GM23338 (cell line): Measurements from ENCODE around the gene ATP6V1F. TPM values are rescaled to one million over a fixed set of nuclear protein-coding genes. Genes with fewer than 3 reads are reported as not detected.

ENCODE experiments used
- ATAC-seq: fragments of 200-7000 bp; cut with Tn5 transposase; 3 replicates; pipeline ENCODE4 v1.9.1; 2020
- DNase-seq: peaks from one replicate; pipeline ENCODE4 v3.0.0-alpha.2; 2015; ENCODE audit warnings: low spot score
- H2AFZ ChIP-seq: fragments of 200-600 bp; sonication (generic); 2 replicates; pipeline ENCODE4 v1.8.0; 2016; ENCODE audit warnings: antibody characterized with exemption, mild to moderate bottlenecking, moderate library complexity
- H3F3A ChIP-seq: fragments of 200-600 bp; sonication (generic); replicated peaks from 2 replicates; pipeline ENCODE4 v1.8.0; 2017; ENCODE audit warnings: antibody characterized with exemption, mixed run types, low read depth
- H3K27ac ChIP-seq: fragments of 200-600 bp; sonication (generic); 2 replicates; pipeline ENCODE4 v1.6.1; 2016; ENCODE audit warnings: low read depth
- H3K27me3 ChIP-seq: fragments of 200-600 bp; sonication (generic); 2 replicates; pipeline ENCODE4 v1.8.0; 2016; ENCODE audit warnings: mild to moderate bottlenecking, mixed run types, moderate library complexity; ENCODE audit not compliant: insufficient read depth
- H3K36me3 ChIP-seq: fragments of 200-600 bp; sonication (generic); 2 replicates; pipeline ENCODE4 v1.8.0; 2016; ENCODE audit warnings: mild to moderate bottlenecking; ENCODE audit not compliant: insufficient read depth
- H3K4me1 ChIP-seq: fragments of 200-600 bp; sonication (generic); 2 replicates; pipeline ENCODE4 v1.8.0; 2016; ENCODE audit warnings: mild to moderate bottlenecking, moderate library complexity; ENCODE audit not compliant: insufficient read depth
- H3K4me2 ChIP-seq: fragments of 200-600 bp; sonication (generic); 2 replicates; pipeline ENCODE4 v1.7.1; 2017; ENCODE audit warnings: mixed run types
- H3K4me3 ChIP-seq: fragments of 200-600 bp; sonication (generic); 2 replicates; pipeline ENCODE4 v1.6.1; 2016; ENCODE audit warnings: mixed run types
- H3K79me2 ChIP-seq: fragments of 200-600 bp; sonication (generic); replicated peaks from 2 replicates; pipeline ENCODE4 v1.8.0; 2017; ENCODE audit warnings: mild to moderate bottlenecking; ENCODE audit not compliant: insufficient read depth
- H3K9me2 ChIP-seq: fragments of 200-600 bp; sonication (generic); 2 replicates; pipeline ENCODE4 v1.8.0; 2017; ENCODE audit not compliant: insufficient read depth
- H4K20me1 ChIP-seq: fragments of 200-600 bp; sonication (generic); replicated peaks from 2 replicates; pipeline ENCODE4 v1.8.0; 2017; ENCODE audit warnings: mild to moderate bottlenecking; ENCODE audit not compliant: insufficient read depth
- H3K27ac Mint-ChIP-seq: 2 replicates; pipeline ENCODE4 v1.8.0; 2020; ENCODE audit warnings: inconsistent platforms, mild to moderate bottlenecking, moderate library complexity, mixed read lengths
- H3K27me3 Mint-ChIP-seq: 3 replicates; pipeline ENCODE4 v1.8.0; 2022; ENCODE audit warnings: low read depth, mild to moderate bottlenecking, moderate library complexity, mixed read lengths, inconsistent platforms; ENCODE audit not compliant: insufficient read depth, poor library complexity
- H3K36me3 Mint-ChIP-seq: 3 replicates; pipeline ENCODE4 v1.8.0; 2021; ENCODE audit warnings: low read depth, mild to moderate bottlenecking, inconsistent platforms, moderate library complexity, mixed read lengths
- H3K4me1 Mint-ChIP-seq: 3 replicates; pipeline ENCODE4 v1.8.0; 2020; ENCODE audit warnings: mild to moderate bottlenecking, inconsistent platforms, mixed read lengths
- H3K4me3 Mint-ChIP-seq: 3 replicates; pipeline ENCODE4 v1.8.0; 2021; ENCODE audit warnings: moderate library complexity, mild to moderate bottlenecking, inconsistent platforms, mixed read lengths
- H3K9me3 Mint-ChIP-seq: 3 replicates; pipeline ENCODE4 v1.8.0; 2020; ENCODE audit warnings: moderate library complexity, mild to moderate bottlenecking, inconsistent platforms, mixed read lengths
- CREB1 ChIP-seq: fragments of 250-450 bp; sonication (Bioruptor Pico); IDR thresholded peaks from 2 replicates; pipeline ENCODE4 v1.5.0; 2020; ENCODE audit warnings: low read depth, mild to moderate bottlenecking, moderate library complexity
- EZH2 ChIP-seq: fragments of 200-600 bp; sonication (generic); IDR thresholded peaks from one replicate; pipeline ENCODE4 v1.8.0; 2017; ENCODE audit warnings: antibody characterized with exemption, mild to moderate bottlenecking, low read depth; ENCODE audit not compliant: unreplicated experiment
- EZH2phosphoT487 ChIP-seq: fragments of 200-600 bp; sonication (generic); IDR thresholded peaks from one replicate; pipeline ENCODE4 v1.8.1; 2018; ENCODE audit warnings: antibody characterized with exemption; ENCODE audit not compliant: unreplicated experiment
- JUNB ChIP-seq: IDR thresholded peaks from one replicate; pipeline ENCODE4 v1.6.1; 2016; ENCODE audit warnings: antibody characterized with exemption; ENCODE audit not compliant: unreplicated experiment
- POLR2AphosphoS5 ChIP-seq: IDR thresholded peaks from 2 replicates; pipeline ENCODE4 v1.6.1; 2016; ENCODE audit warnings: antibody characterized with exemption, low read depth
- STAT1 ChIP-seq: IDR thresholded peaks from one replicate; pipeline ENCODE4 v1.6.1; 2016; ENCODE audit warnings: antibody characterized with exemption; ENCODE audit not compliant: unreplicated experiment
- ZNF114 ChIP-seq: fragments of 250-450 bp; sonication (Bioruptor Pico); IDR thresholded peaks from 2 replicates; pipeline ENCODE4 v1.5.0; 2020; ENCODE audit warnings: mild to moderate bottlenecking, moderate library complexity
- ZNF331 ChIP-seq: fragments of 250-450 bp; sonication (Bioruptor Pico); IDR thresholded peaks from 2 replicates; pipeline ENCODE4 v1.5.0; 2020; ENCODE audit warnings: low read depth, mild to moderate bottlenecking, moderate library complexity
- polyA plus RNA-seq: library from polyadenylated mRNA; unstranded; fragments of >200 nt; fragmentation: Nextera tagmentation; extraction: Ambion mirVana; gene quantifications from 2 replicates; pipeline ENCODE4 v1.2.1, GENCODE V29; 2016
- total RNA-seq: library from RNA; depleted of rRNA; stranded (reverse); fragments of >200 nt; shearing (Covaris generic); gene quantifications from 2 replicates; pipeline ENCODE4 v1.2.3, GENCODE V29; 2014
- TF ChIP-seq, protein P1 (sequence below), 2 experiments: fragments of 200-600 bp in 1 of 2; sonication (generic) in 1 of 2; conservative IDR thresholded peaks; 2 replicates each; pipeline versions ENCODE4 v1.5.1 to v1.6.1; 2016 to 2017; ENCODE audit warnings: antibody characterized with exemption in 2 of 2, low read depth in 2 of 2, mild to moderate bottlenecking in 2 of 2, moderate library complexity in 1 of 2
- TF ChIP-seq, protein P2 (sequence below): IDR thresholded peaks from 2 replicates; pipeline ENCODE4 v1.6.1; 2016; ENCODE audit warnings: antibody characterized with exemption
- TF ChIP-seq, protein P3 (sequence below): IDR thresholded peaks from one replicate; pipeline ENCODE4 v1.6.1; 2018; ENCODE audit warnings: antibody characterized with exemption; ENCODE audit not compliant: unreplicated experiment
- TF ChIP-seq, protein P4 (sequence below): fragments of 250-450 bp; sonication (Bioruptor Pico); IDR thresholded peaks from 2 replicates; pipeline ENCODE4 v1.5.0; 2020; ENCODE audit warnings: mild to moderate bottlenecking, moderate library complexity

ATP6V1F gene
- total and polyA plus RNA-seq, 2 experiments from 2014 or later = 66.5 to 271 TPM

DNA sequence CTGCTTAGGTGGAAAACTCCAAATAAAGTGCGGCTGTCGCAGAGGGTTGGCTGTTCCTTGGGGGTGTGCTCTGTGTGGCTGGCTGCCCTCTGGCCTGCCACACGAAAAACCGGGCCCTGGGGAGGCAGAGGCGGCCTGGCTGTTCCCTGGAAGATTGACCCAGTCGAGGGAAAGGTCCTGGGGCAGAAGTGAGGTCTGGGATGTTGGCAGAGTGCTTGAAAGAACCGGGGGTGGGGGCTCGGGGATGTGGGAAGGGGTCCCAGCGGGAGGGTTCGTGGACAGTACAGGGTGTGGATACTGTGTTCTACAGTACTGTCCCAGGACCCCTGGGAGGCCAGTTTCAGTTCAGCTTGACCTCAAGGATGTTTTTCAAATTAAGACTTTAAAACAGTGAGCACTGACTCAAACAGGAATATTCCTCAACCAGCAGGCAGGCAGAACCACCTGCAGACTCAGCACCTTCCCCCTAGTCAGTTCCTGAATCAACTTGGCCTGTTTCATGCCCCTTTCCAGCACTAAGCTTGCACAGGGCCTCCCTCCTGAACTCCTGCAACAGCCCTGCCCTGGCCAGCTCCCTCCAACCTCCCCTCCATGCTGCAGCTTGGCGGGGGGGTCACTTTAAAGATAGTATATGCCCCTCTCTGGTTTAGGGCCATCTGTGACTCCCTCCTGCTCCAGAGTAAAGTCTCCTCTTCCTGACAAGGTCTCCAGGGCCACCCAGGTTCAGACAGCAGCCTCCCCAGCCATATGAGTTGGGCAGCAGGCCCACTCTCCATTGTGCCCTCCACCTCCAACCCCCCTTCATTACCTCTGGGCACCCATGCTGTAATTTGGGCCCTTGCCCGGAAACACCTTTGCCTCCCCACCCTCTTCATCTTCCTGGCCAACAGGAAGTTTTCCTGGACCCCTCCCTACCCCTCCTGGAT, 3.2 kb upstream of the ATP6V1F start:
- Histone ChIP-seq H2AFZ (no peak overlapping the region), H3K79me2 (peaks cover 12% of the 10 kb centered on the region), H3F3A (peaks cover 4% of the 10 kb centered on the region; the same call in 1 of the 2 replicates), H3K27ac (no peak overlapping the region), H3K9me2 (no peaks in the 10 kb centered on the region), H3K27me3 (no peaks in the 10 kb centered on the region), H4K20me1 (peaks cover 4% of the 10 kb centered on the region), H3K4me3 (no peak overlapping the region), H3K36me3 (no peaks in the 10 kb centered on the region), H3K4me2 (no peak overlapping the region), H3K4me1 (peaks cover 7% of the 10 kb centered on the region)
- TF ChIP-seq CREB1 (CRISPR knock-in tag) (no peak), ZNF331 (CRISPR knock-in tag) (no peak), JUNB (no peak), POLR2AphosphoS5 (no peak), STAT1 (no peak), EZH2 (no peak), EZH2phosphoT487 (no peak), ZNF114 (no peak)
- TF ChIP-seq, protein P1, sequence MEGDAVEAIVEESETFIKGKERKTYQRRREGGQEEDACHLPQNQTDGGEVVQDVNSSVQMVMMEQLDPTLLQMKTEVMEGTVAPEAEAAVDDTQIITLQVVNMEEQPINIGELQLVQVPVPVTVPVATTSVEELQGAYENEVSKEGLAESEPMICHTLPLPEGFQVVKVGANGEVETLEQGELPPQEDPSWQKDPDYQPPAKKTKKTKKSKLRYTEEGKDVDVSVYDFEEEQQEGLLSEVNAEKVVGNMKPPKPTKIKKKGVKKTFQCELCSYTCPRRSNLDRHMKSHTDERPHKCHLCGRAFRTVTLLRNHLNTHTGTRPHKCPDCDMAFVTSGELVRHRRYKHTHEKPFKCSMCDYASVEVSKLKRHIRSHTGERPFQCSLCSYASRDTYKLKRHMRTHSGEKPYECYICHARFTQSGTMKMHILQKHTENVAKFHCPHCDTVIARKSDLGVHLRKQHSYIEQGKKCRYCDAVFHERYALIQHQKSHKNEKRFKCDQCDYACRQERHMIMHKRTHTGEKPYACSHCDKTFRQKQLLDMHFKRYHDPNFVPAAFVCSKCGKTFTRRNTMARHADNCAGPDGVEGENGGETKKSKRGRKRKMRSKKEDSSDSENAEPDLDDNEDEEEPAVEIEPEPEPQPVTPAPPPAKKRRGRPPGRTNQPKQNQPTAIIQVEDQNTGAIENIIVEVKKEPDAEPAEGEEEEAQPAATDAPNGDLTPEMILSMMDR (conservative IDR thresholded peaks at IDR 0.05; ENCODE audit: low read depth in 2 of 2) = no peak
- TF ChIP-seq, protein P2, sequence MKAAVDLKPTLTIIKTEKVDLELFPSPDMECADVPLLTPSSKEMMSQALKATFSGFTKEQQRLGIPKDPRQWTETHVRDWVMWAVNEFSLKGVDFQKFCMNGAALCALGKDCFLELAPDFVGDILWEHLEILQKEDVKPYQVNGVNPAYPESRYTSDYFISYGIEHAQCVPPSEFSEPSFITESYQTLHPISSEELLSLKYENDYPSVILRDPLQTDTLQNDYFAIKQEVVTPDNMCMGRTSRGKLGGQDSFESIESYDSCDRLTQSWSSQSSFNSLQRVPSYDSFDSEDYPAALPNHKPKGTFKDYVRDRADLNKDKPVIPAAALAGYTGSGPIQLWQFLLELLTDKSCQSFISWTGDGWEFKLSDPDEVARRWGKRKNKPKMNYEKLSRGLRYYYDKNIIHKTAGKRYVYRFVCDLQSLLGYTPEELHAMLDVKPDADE = no peak
- TF ChIP-seq, protein P3, sequence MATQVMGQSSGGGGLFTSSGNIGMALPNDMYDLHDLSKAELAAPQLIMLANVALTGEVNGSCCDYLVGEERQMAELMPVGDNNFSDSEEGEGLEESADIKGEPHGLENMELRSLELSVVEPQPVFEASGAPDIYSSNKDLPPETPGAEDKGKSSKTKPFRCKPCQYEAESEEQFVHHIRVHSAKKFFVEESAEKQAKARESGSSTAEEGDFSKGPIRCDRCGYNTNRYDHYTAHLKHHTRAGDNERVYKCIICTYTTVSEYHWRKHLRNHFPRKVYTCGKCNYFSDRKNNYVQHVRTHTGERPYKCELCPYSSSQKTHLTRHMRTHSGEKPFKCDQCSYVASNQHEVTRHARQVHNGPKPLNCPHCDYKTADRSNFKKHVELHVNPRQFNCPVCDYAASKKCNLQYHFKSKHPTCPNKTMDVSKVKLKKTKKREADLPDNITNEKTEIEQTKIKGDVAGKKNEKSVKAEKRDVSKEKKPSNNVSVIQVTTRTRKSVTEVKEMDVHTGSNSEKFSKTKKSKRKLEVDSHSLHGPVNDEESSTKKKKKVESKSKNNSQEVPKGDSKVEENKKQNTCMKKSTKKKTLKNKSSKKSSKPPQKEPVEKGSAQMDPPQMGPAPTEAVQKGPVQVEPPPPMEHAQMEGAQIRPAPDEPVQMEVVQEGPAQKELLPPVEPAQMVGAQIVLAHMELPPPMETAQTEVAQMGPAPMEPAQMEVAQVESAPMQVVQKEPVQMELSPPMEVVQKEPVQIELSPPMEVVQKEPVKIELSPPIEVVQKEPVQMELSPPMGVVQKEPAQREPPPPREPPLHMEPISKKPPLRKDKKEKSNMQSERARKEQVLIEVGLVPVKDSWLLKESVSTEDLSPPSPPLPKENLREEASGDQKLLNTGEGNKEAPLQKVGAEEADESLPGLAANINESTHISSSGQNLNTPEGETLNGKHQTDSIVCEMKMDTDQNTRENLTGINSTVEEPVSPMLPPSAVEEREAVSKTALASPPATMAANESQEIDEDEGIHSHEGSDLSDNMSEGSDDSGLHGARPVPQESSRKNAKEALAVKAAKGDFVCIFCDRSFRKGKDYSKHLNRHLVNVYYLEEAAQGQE = no peak
- TF ChIP-seq, protein P4, sequence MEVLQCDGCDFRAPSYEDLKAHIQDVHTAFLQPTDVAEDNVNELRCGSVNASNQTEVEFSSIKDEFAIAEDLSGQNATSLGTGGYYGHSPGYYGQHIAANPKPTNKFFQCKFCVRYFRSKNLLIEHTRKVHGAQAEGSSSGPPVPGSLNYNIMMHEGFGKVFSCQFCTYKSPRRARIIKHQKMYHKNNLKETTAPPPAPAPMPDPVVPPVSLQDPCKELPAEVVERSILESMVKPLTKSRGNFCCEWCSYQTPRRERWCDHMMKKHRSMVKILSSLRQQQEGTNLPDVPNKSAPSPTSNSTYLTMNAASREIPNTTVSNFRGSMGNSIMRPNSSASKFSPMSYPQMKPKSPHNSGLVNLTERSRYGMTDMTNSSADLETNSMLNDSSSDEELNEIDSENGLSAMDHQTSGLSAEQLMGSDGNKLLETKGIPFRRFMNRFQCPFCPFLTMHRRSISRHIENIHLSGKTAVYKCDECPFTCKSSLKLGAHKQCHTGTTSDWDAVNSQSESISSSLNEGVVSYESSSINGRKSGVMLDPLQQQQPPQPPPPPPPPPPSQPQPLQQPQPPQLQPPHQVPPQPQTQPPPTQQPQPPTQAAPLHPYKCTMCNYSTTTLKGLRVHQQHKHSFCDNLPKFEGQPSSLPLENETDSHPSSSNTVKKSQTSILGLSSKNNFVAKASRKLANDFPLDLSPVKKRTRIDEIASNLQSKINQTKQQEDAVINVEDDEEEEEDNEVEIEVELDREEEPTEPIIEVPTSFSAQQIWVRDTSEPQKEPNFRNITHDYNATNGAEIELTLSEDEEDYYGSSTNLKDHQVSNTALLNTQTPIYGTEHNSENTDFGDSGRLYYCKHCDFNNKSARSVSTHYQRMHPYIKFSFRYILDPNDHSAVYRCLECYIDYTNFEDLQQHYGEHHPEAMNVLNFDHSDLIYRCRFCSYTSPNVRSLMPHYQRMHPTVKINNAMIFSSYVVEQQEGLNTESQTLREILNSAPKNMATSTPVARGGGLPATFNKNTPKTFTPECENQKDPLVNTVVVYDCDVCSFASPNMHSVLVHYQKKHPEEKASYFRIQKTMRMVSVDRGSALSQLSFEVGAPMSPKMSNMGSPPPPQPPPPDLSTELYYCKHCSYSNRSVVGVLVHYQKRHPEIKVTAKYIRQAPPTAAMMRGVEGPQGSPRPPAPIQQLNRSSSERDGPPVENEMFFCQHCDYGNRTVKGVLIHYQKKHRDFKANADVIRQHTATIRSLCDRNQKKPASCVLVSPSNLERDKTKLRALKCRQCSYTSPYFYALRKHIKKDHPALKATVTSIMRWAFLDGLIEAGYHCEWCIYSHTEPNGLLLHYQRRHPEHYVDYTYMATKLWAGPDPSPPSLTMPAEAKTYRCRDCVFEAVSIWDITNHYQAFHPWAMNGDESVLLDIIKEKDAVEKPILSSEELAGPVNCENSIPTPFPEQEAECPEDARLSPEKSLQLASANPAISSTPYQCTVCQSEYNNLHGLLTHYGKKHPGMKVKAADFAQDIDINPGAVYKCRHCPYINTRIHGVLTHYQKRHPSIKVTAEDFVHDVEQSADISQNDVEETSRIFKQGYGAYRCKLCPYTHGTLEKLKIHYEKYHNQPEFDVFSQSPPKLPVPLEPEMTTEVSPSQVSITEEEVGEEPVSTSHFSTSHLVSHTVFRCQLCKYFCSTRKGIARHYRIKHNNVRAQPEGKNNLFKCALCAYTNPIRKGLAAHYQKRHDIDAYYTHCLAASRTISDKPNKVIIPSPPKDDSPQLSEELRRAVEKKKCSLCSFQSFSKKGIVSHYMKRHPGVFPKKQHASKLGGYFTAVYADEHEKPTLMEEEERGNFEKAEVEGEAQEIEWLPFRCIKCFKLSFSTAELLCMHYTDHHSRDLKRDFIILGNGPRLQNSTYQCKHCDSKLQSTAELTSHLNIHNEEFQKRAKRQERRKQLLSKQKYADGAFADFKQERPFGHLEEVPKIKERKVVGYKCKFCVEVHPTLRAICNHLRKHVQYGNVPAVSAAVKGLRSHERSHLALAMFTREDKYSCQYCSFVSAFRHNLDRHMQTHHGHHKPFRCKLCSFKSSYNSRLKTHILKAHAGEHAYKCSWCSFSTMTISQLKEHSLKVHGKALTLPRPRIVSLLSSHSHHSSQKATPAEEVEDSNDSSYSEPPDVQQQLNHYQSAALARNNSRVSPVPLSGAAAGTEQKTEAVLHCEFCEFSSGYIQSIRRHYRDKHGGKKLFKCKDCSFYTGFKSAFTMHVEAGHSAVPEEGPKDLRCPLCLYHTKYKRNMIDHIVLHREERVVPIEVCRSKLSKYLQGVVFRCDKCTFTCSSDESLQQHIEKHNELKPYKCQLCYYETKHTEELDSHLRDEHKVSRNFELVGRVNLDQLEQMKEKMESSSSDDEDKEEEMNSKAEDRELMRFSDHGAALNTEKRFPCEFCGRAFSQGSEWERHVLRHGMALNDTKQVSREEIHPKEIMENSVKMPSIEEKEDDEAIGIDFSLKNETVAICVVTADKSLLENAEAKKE (CRISPR knock-in tag) = no peak
- Mint-ChIP-seq H3K36me3 (no peaks in the 10 kb centered on the region; the same call in 2 of the 3 replicates), H3K27me3 (peaks cover 25% of the 10 kb centered on the region), H3K4me1 (peaks cover 30% of the 10 kb centered on the region), H3K27ac (0 out of 2 replicates have a peak overlapping the region, but pooled peaks have one; percentile 43), H3K9me3 (no peaks in the 10 kb centered on the region), H3K4me3 (no peak overlapping the region)
- DNase-seq = no peak
- ATAC-seq = no peak
